Measurements from ENCODE around the gene PSMC3IP. TPM values are rescaled to one million over a fixed set of nuclear protein-coding genes. Genes with fewer than 3 reads are reported as not detected.

PSMC3IP gene
- polyA plus RNA-seq, 3 donors = 1.2 TPM; not detected in 2

DNA sequence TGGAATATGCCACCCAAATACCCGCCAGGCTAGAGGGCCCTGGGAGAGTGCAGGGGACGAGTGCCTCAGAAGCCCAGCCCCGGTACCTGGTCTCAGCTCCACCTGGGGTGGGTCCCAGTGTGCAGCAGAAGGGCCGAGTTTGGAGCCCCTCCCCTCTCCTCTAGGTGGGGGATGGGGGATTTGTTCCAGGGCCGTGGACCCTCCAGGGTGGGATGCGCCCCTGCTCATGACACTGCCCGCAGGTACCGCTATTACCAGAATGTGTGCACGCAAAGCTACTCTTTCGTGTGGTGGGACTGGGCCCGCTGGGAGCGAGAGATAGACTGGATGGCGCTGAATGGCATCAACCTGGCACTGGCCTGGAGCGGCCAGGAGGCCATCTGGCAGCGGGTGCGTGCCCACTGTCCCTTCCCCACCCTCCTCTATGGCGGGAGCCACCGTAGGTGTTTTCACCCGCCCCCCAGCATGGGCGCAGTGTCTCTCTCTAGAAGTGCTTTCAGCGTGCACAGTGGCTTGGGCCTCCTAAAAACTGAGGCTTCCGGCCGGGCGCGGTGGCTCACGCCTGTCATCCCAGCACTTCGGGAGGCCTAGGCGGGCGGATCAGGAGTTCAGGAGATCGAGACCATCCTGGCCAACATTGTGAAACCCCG is 40.2 kb downstream of the PSMC3IP start:
- WGBS (ENCODE audit: insufficient coverage) = 95% methylated on average over 18 of the region's 31 CpGs
- peak overlapping the region; percentile 95 for H3K4me2 ChIP-seq (replicated peaks; ENCODE audit: extremely low read depth, low read length, poor library complexity, severe bottlenecking)
- H3K36me3 ChIP-seq (replicated peaks in 1 of 2; ENCODE audit: control insufficient read depth in 1 of 2, insufficient read depth in 2 of 2, low read length in 2 of 2) = peaks cover 27 to 36% of the 10 kb centered on the region in 2 donors
- peaks cover 22 to 28% of the 10 kb centered on the region in 2 donors for H3K4me1 ChIP-seq (ENCODE audit: control insufficient read depth in 1 of 2, insufficient read depth in 2 of 2, low read length in 2 of 2)
- H3K9ac ChIP-seq (ENCODE audit: insufficient read depth, low read length, poor library complexity, severe bottlenecking) = peak overlapping the region; percentile 72
- peaks cover 16% of the 10 kb centered on the region for H4K20me1 ChIP-seq (ENCODE audit: insufficient read depth, low read length)
- peaks cover 26% of the 10 kb centered on the region for H3K4me1 Mint-ChIP-seq
- no peaks in the 10 kb centered on the region for H3K9me3 ChIP-seq (replicated peaks in 1 of 2; ENCODE audit: control insufficient read depth in 1 of 2, insufficient read depth in 1 of 2, low read length in 2 of 2)
- H3K27ac Mint-ChIP-seq = peak overlapping the region in 2 of 7 donors; percentile 62 to 87
- DNase-seq = no peak
- TF ChIP-seq, protein P1, sequence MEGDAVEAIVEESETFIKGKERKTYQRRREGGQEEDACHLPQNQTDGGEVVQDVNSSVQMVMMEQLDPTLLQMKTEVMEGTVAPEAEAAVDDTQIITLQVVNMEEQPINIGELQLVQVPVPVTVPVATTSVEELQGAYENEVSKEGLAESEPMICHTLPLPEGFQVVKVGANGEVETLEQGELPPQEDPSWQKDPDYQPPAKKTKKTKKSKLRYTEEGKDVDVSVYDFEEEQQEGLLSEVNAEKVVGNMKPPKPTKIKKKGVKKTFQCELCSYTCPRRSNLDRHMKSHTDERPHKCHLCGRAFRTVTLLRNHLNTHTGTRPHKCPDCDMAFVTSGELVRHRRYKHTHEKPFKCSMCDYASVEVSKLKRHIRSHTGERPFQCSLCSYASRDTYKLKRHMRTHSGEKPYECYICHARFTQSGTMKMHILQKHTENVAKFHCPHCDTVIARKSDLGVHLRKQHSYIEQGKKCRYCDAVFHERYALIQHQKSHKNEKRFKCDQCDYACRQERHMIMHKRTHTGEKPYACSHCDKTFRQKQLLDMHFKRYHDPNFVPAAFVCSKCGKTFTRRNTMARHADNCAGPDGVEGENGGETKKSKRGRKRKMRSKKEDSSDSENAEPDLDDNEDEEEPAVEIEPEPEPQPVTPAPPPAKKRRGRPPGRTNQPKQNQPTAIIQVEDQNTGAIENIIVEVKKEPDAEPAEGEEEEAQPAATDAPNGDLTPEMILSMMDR (IDR thresholded peaks at IDR 0.05) = no peak
- H2AFZ ChIP-seq (ENCODE audit: insufficient read depth, low read depth, low read length, poor library complexity, severe bottlenecking) = no peak overlapping the region
- peaks cover 26 to 43% of the 10 kb centered on the region in 2 donors for H3K36me3 Mint-ChIP-seq
- peaks cover 13% of the 10 kb centered on the region for H3K79me2 ChIP-seq (ENCODE audit: insufficient read depth, low read length)
- H3K27ac ChIP-seq (ENCODE audit: low read depth in 1 of 2, low read length in 2 of 2) = peak overlapping the region in 1 of 2 donors; percentile 64
- peak overlapping the region; percentile 80 to 88 for H3K4me3 Mint-ChIP-seq
- intact Hi-C loops (cut with micrococcal nuclease) = no loop called here
- peak overlapping the region in 2 of 3 experiments; percentile 44 to 89 for H3K4me3 ChIP-seq (replicated peaks in 1 of 3; ENCODE audit: low read depth in 2 of 3, low read length in 3 of 3)
- H3K9me3 Mint-ChIP-seq = no peaks in the 10 kb centered on the region
- H3K27me3 Mint-ChIP-seq (ENCODE audit: low read depth in 3 of 3) = no peaks in the 10 kb centered on the region
- no peaks in the 10 kb centered on the region for H3K27me3 ChIP-seq (ENCODE audit: control insufficient read depth in 2 of 2, insufficient read depth in 2 of 2, low read length in 2 of 2)

DNA sequence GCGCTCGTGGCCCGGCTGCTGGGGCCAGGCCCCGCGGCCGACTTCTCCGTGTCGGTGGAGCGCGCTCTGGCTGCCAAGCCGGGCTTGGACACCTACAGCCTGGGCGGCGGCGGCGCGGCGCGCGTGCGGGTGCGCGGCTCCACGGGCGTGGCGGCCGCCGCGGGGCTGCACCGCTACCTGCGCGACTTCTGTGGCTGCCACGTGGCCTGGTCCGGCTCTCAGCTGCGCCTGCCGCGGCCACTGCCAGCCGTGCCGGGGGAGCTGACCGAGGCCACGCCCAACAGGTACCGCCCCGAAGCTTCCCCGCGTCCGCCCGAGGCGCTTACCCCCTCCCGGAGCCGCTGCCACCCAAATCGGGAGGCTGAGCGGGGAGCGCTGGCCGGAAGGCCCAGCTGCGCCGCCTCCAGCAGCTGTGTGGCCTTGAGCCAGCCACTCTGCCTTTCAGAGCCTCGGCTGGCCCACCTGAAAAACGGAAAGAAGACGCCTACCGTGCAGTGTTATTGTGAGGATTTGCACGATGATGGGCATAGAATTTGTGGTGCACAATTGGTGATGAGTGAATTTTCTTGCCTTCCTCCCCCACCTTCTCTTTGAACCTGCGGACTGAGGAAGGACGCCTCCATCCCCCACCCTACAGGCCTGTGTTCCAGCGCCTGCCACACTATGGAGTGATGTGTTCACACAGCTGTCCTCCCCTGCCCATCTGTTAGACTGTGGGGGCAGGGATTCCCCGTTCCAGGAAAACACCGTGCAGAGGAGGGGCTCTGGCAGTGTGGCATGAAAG is 41.0 kb downstream of the PSMC3IP start:
- peak overlapping the region in 1 of 2 donors; percentile 89 for H3K27ac ChIP-seq (ENCODE audit: low read depth in 1 of 2, low read length in 2 of 2)
- DNase-seq = peak; percentile 39 to 50 (median 46)
- H3K9ac ChIP-seq (ENCODE audit: insufficient read depth, low read length, poor library complexity, severe bottlenecking) = peak overlapping the region; percentile 72
- peak overlapping the region; percentile 83 for H2AFZ ChIP-seq (ENCODE audit: insufficient read depth, low read depth, low read length, poor library complexity, severe bottlenecking)
- WGBS (ENCODE audit: insufficient coverage) = under 1% methylated on average over 52 of the region's 65 CpGs
- Mint-ChIP-seq H3K4me3 (peak overlapping the region; percentile 80 to 88), H3K27me3 (ENCODE audit: low read depth in 3 of 3) (peaks cover 0 to 3% (median 0%) of the 10 kb centered on the region in 3 donors), H3K27ac (peak overlapping the region in 6 of 7 donors; percentile 43 to 87 (median 54)), H3K36me3 (peaks cover 23 to 35% of the 10 kb centered on the region in 2 donors), H3K9me3 (no peaks in the 10 kb centered on the region), H3K4me1 (peaks cover 29% of the 10 kb centered on the region)
- H3K27me3 ChIP-seq (ENCODE audit: control insufficient read depth in 2 of 2, insufficient read depth in 2 of 2, low read length in 2 of 2) = no peaks in the 10 kb centered on the region
- peak overlapping the region; percentile 44 to 89 (median 75) for H3K4me3 ChIP-seq (replicated peaks in 1 of 3; ENCODE audit: low read depth in 2 of 3, low read length in 3 of 3)
- intact Hi-C loops (cut with micrococcal nuclease) = no loop called here
- H3K4me2 ChIP-seq (replicated peaks; ENCODE audit: extremely low read depth, low read length, poor library complexity, severe bottlenecking) = peak overlapping the region; percentile 95
- peaks cover 13% of the 10 kb centered on the region for H3K79me2 ChIP-seq (ENCODE audit: insufficient read depth, low read length)
- peaks cover 24 to 29% of the 10 kb centered on the region in 2 donors for H3K36me3 ChIP-seq (replicated peaks in 1 of 2; ENCODE audit: control insufficient read depth in 1 of 2, insufficient read depth in 2 of 2, low read length in 2 of 2)
- H3K9me3 ChIP-seq (replicated peaks in 1 of 2; ENCODE audit: control insufficient read depth in 1 of 2, insufficient read depth in 1 of 2, low read length in 2 of 2) = no peaks in the 10 kb centered on the region
- peaks cover 25 to 32% of the 10 kb centered on the region in 2 donors for H3K4me1 ChIP-seq (ENCODE audit: control insufficient read depth in 1 of 2, insufficient read depth in 2 of 2, low read length in 2 of 2)
- peaks cover 16% of the 10 kb centered on the region for H4K20me1 ChIP-seq (ENCODE audit: insufficient read depth, low read length)
- TF ChIP-seq, protein P1 (IDR thresholded peaks at IDR 0.05) = no peak

Measured in CD14-positive monocyte (primary cell).